ENCODE results near the gene ANKRD62.
"Not testable (repeated sequence)": the region's sequence is repeated elsewhere in the genome, so short reads cannot be mapped to it uniquely, and the experiment has no call there.

ANKRD62 gene

GRCh38 chr18:12091538-12092141, 2.0 kb upstream of the ANKRD62 start:
- DNase-seq (no peak), ATAC-seq (replicated peaks) (no peak)
- Mint-ChIP-seq H3K4me1 (ENCODE audit: low read depth in 2 of 2) (no peaks in the 10 kb centered on the region), H3K9me3 (peaks cover 2 to 6% of the 10 kb centered on the region in 2 donors), H3K27ac (no peak overlapping the region), H3K4me3 (no peak overlapping the region), H3K36me3 (ENCODE audit: insufficient read depth) (no peaks in the 10 kb centered on the region), H3K27me3 (peaks cover 16 to 22% of the 10 kb centered on the region in 2 donors)

DNA sequence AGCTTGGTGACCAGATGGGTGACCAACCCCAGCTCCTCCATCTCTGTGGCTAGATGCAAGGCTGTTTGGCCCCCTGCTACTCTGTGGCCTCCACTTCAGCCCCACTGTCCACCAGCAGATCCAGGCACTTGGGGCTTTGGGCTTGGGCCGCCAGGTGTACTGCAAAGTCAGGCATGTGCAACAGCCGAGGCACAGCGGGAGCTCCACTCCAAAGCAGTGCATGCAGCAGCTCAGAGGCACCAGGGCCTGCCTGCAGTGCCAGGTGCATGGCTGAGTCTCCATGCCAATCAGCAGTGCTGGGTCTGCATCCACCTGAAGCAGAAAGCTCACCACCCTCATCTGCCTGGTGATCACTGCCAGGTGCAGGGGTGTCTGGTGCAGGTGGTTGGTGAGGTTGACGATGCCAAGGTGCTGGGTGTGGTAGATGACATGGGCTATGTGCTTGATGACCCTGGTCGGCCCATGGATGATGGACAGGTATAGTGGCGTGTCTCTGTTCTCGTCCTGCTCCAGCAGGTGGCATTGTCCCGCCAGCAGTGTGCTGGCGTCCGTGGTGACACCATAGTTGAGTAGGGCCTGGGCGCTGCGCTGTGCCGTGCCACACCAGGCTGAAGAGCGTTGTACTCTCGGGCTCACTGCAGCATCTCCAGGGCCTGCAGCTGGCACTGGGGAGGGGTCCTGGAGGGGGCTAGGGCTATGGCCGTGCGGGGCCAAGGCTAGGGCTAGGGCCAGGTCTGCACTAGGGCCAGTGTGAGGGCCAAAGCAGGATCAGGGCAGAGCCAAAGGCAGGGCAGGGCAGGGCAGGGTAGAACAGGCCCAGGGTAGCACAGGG, 1.0 kb upstream of the ANKRD62 start:
- Mint-ChIP-seq H3K27ac (no peak overlapping the region), H3K9me3 (peaks cover 2 to 6% of the 10 kb centered on the region in 2 donors), H3K4me3 (no peak overlapping the region), H3K4me1 (ENCODE audit: low read depth in 2 of 2) (no peaks in the 10 kb centered on the region), H3K36me3 (ENCODE audit: insufficient read depth) (no peaks in the 10 kb centered on the region), H3K27me3 (peaks cover 12 to 16% of the 10 kb centered on the region in 2 donors)
- ATAC-seq (replicated peaks) (no peak), DNase-seq (no peak)

- Mint-ChIP-seq H3K27ac (no peak overlapping the region), H3K27me3 (peaks cover 0 to 13% of the 10 kb centered on the region in 2 donors), H3K4me3 (no peak overlapping the region), H3K36me3 (ENCODE audit: insufficient read depth) (no peaks in the 10 kb centered on the region), H3K9me3 (peaks cover 2 to 6% of the 10 kb centered on the region in 2 donors), H3K4me1 (ENCODE audit: low read depth in 2 of 2) (no peaks in the 10 kb centered on the region)
- no peak for ATAC-seq (replicated peaks)
- no peak for DNase-seq
Observed at GRCh38 chr18:12098374-12098773, 4.7 kb downstream of the ANKRD62 start.

DNA sequence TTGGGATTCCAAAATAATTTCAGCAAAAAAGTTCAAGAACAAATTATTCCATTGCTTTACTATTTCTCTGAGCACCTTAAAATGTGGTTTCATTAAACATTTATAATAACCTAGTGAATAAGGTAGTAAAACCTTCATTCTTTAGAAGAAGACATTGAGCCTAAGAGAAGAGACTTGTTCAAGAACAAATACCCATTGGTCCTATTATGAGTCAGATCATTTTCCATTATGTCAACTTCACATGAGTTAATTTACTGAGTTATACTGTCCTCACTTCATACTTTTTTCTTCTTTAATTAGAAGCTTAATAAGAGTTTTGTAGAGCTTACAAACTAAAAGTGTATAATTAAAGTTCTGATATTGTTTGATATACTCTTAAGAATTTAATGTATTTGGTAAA, 5.5 kb downstream of the ANKRD62 start:
- peaks cover 0 to 13% of the 10 kb centered on the region in 2 donors for H3K27me3 Mint-ChIP-seq
- no peaks in the 10 kb centered on the region for H3K4me1 Mint-ChIP-seq (ENCODE audit: low read depth in 2 of 2)
- DNase-seq (no peak), ATAC-seq (replicated peaks) (no peak)
- no peak overlapping the region for H3K4me3 Mint-ChIP-seq
- no peak overlapping the region for H3K27ac Mint-ChIP-seq
- H3K9me3 Mint-ChIP-seq = peaks cover 0 to under 1% of the 10 kb centered on the region in 2 donors
- no peaks in the 10 kb centered on the region for H3K36me3 Mint-ChIP-seq (ENCODE audit: insufficient read depth)

DNA sequence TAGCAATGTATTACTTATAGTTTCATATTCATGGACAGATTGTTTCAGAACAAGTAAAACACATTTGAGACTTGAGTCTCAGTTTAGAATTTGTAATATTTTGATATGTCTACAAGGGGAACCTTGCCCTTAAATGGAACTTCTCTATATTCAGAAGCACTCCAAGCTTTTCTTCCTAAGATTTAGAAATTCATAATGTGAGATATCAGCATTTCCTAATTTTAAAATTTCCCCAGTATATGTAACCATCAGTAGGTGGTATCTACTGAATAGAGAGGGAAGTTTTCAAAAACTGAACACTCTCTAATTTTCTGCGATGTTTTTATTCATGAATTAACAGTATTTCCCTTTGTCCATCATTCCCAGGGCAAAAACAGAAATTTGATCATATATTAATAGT, 7.6 kb downstream of the ANKRD62 start:
- DNase-seq = no peak
- H3K9me3 Mint-ChIP-seq = no peaks in the 10 kb centered on the region
- H3K27me3 Mint-ChIP-seq = peaks cover 0 to 26% of the 10 kb centered on the region in 2 donors
- no peaks in the 10 kb centered on the region for H3K36me3 Mint-ChIP-seq (ENCODE audit: insufficient read depth)
- no peak for ATAC-seq (replicated peaks)
- no peak overlapping the region for H3K4me3 Mint-ChIP-seq
- H3K4me1 Mint-ChIP-seq (ENCODE audit: low read depth in 2 of 2) = no peaks in the 10 kb centered on the region
- no peak overlapping the region for H3K27ac Mint-ChIP-seq

- H3K9me3 Mint-ChIP-seq = no peaks in the 10 kb centered on the region
- ATAC-seq (replicated peaks) (no peak), DNase-seq (no peak)
- H3K36me3 Mint-ChIP-seq (ENCODE audit: insufficient read depth) = no peaks in the 10 kb centered on the region
- H3K27ac Mint-ChIP-seq = no peak overlapping the region
- no peaks in the 10 kb centered on the region for H3K4me1 Mint-ChIP-seq (ENCODE audit: low read depth in 2 of 2)
- H3K27me3 Mint-ChIP-seq = peaks cover 0 to 26% of the 10 kb centered on the region in 2 donors
- H3K4me3 Mint-ChIP-seq = no peak overlapping the region
Observed at GRCh38 chr18:12102136-12102842, 8.6 kb downstream of the ANKRD62 start.

GRCh38 chr18:12106471-12106870, 12.8 kb downstream of the ANKRD62 start:
- no peak overlapping the region for H3K27ac Mint-ChIP-seq
- H3K36me3 Mint-ChIP-seq (ENCODE audit: insufficient read depth) = no peaks in the 10 kb centered on the region
- ATAC-seq (replicated peaks) = no peak
- DNase-seq = no peak
- peaks cover 16 to 36% of the 10 kb centered on the region in 2 donors for H3K27me3 Mint-ChIP-seq
- H3K4me3 Mint-ChIP-seq = no peak overlapping the region
- H3K4me1 Mint-ChIP-seq (ENCODE audit: low read depth in 2 of 2) = no peaks in the 10 kb centered on the region
- no peaks in the 10 kb centered on the region for H3K9me3 Mint-ChIP-seq

DNA sequence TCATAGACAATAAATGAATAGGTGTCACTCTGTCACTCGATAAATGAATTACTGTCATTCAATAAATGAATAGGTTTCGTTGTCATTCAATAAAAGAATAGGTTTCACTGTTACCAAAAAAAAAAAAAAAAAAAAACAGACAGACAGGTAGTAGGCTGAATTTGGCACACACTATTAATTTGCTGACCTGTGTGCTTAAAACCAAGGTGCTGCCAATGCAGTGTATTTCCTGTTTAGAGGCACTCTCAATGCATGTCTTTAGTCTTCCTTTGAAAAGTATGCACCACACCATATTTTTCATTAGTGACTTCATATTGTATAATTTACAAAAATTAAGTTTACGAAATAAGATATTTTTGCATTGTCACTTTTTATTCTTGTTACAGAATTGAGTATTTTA, 16.2 kb downstream of the ANKRD62 start:
- DNase-seq (no peak), ATAC-seq (replicated peaks) (no peak)
- no peaks in the 10 kb centered on the region for H3K4me1 Mint-ChIP-seq (ENCODE audit: low read depth in 2 of 2)
- peaks cover 18 to 41% of the 10 kb centered on the region in 2 donors for H3K27me3 Mint-ChIP-seq
- no peaks in the 10 kb centered on the region for H3K9me3 Mint-ChIP-seq
- no peak overlapping the region for H3K27ac Mint-ChIP-seq
- H3K36me3 Mint-ChIP-seq (ENCODE audit: insufficient read depth) = no peaks in the 10 kb centered on the region
- no peak overlapping the region for H3K4me3 Mint-ChIP-seq

GRCh38 chr18:12113999-12114646, 20.5 kb downstream of the ANKRD62 start:
- no peak overlapping the region for H3K4me3 Mint-ChIP-seq
- H3K27ac Mint-ChIP-seq = no peak overlapping the region
- no peaks in the 10 kb centered on the region for H3K4me1 Mint-ChIP-seq (ENCODE audit: low read depth in 2 of 2)
- no peaks in the 10 kb centered on the region for H3K36me3 Mint-ChIP-seq (ENCODE audit: insufficient read depth)
- no peaks in the 10 kb centered on the region for H3K9me3 Mint-ChIP-seq
- DNase-seq (no peak), ATAC-seq (replicated peaks) (no peak)
- peaks cover 15 to 33% of the 10 kb centered on the region in 2 donors for H3K27me3 Mint-ChIP-seq

GRCh38 chr18:12119358-12119757, 25.7 kb downstream of the ANKRD62 start:
- Mint-ChIP-seq H3K27ac (no peak overlapping the region), H3K9me3 (no peaks in the 10 kb centered on the region), H3K4me3 (no peak overlapping the region), H3K4me1 (ENCODE audit: low read depth in 2 of 2) (no peaks in the 10 kb centered on the region), H3K27me3 (peaks cover 10 to 28% of the 10 kb centered on the region in 2 donors), H3K36me3 (ENCODE audit: insufficient read depth) (no peaks in the 10 kb centered on the region)
- no peak for ATAC-seq (replicated peaks)
- DNase-seq = no peak

GRCh38 chr18:12121175-12122042, 27.8 kb downstream of the ANKRD62 start:
- Mint-ChIP-seq H3K27me3 (peaks cover 16 to 41% of the 10 kb centered on the region in 2 donors), H3K4me1 (ENCODE audit: low read depth in 2 of 2) (no peaks in the 10 kb centered on the region), H3K4me3 (no peak overlapping the region), H3K9me3 (no peaks in the 10 kb centered on the region), H3K36me3 (ENCODE audit: insufficient read depth) (no peaks in the 10 kb centered on the region), H3K27ac (no peak overlapping the region)
- no peak for ATAC-seq (replicated peaks)
- DNase-seq = no peak

DNA sequence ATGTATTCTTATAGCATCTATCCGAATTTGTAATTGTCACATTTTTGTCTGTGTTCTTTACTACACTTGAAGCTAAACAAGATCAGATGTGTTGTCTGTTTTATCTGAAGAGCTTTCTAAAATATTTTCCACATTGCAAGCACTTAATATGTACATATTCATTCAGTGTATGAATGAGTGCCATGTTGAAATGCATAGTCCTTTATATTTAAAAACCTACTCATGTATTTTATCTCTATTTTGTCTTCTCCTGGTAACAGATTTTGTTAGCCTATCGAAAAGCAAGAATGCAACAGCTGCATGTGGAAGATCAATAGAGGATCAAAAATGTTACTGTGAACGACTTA, 28.4 kb downstream of the ANKRD62 start:
- not testable (repeated sequence) for H3K4me1 Mint-ChIP-seq (ENCODE audit: low read depth in 2 of 2); H3K27ac Mint-ChIP-seq; H3K36me3 Mint-ChIP-seq (ENCODE audit: insufficient read depth); DNase-seq; H3K9me3 Mint-ChIP-seq; ATAC-seq (replicated peaks); H3K4me3 Mint-ChIP-seq
- peaks cover 19 to 45% of the 10 kb centered on the region in 2 donors for H3K27me3 Mint-ChIP-seq

DNA sequence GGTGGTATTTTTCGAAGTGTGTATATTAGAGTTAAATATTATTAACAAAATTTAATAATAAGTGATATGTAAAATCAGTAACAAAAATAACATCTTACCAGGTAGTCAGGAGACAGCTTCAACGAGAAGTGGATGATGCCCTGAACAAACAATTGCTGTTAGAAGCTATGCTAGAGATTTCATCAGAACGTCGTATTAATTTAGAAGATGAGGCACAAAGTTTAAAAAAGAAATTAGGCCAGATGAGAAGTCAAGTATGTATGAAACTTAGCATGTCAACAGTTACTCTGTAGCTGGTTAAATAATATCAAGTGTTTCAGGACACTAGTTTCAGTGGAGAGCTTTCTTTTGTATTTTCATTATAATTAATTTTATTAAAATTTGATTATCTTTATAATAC, 34.0 kb downstream of the ANKRD62 start:
- peaks cover 15 to 23% of the 10 kb centered on the region in 2 donors for H3K27me3 Mint-ChIP-seq
- not testable (repeated sequence) for H3K4me3 Mint-ChIP-seq; H3K27ac Mint-ChIP-seq; ATAC-seq (replicated peaks); H3K4me1 Mint-ChIP-seq (ENCODE audit: low read depth in 2 of 2); H3K9me3 Mint-ChIP-seq; DNase-seq; H3K36me3 Mint-ChIP-seq (ENCODE audit: insufficient read depth)
